SU-DHL-6 (cell line): ENCODE data around the gene DGLUCY.

Experiments used
- EZH2phosphoT487 ChIP-seq: fragments of 200-600 bp; sonication (generic), shearing (Covaris generic); conservative IDR thresholded peaks from 2 replicates; pipeline ENCODE4 v1.6.1; 2018; ENCODE audit warnings: mild to moderate bottlenecking, antibody characterized with exemption, low read length, moderate library complexity, mixed read lengths
- TF ChIP-seq, protein P1 (sequence below): fragments of 200-600 bp; sonication (generic); IDR thresholded peaks from one replicate; pipeline ENCODE4 v1.5.1; 2017; ENCODE audit warnings: antibody characterized with exemption, mild to moderate bottlenecking, low read length, moderate library complexity; ENCODE audit not compliant: insufficient read depth, poor library complexity, severe bottlenecking

DNA sequence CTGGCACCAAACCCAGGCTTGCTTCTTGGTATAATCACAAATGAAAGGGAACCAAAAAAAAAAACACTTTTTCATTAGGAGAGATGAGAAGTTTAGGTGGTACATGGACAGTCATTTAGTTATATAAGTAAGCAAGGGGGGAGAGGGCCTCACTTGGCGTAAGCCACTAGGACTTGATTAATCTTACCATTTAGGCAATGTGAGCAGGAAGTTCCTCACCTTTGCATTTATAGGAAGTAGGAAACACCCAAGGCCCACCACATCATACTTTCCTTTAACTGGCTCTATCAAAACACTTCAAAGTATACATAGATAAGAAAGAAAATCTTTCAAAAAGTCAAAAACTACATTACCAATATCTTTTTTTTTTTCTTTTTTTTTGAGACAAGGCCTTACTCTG, 46.7 kb upstream of the DGLUCY start:
- TF ChIP-seq, protein P1, sequence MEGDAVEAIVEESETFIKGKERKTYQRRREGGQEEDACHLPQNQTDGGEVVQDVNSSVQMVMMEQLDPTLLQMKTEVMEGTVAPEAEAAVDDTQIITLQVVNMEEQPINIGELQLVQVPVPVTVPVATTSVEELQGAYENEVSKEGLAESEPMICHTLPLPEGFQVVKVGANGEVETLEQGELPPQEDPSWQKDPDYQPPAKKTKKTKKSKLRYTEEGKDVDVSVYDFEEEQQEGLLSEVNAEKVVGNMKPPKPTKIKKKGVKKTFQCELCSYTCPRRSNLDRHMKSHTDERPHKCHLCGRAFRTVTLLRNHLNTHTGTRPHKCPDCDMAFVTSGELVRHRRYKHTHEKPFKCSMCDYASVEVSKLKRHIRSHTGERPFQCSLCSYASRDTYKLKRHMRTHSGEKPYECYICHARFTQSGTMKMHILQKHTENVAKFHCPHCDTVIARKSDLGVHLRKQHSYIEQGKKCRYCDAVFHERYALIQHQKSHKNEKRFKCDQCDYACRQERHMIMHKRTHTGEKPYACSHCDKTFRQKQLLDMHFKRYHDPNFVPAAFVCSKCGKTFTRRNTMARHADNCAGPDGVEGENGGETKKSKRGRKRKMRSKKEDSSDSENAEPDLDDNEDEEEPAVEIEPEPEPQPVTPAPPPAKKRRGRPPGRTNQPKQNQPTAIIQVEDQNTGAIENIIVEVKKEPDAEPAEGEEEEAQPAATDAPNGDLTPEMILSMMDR = no peak
- no peak for TF ChIP-seq EZH2phosphoT487
